GM12865 (cell line): ENCODE data around the gene LALBA.

Experiments
- DNase-seq: peaks from one replicate; pipeline ENCODE4 v3.0.0; 2010; ENCODE audit warnings: low read depth
- H3K4me3 ChIP-seq: 2 replicates; pipeline ENCODE4 v1.5.1; 2011; ENCODE audit warnings: mild to moderate bottlenecking, low read depth, low read length, control low read depth
- CTCF ChIP-seq: IDR thresholded peaks from 2 replicates; pipeline ENCODE4 v1.5.1; 2011; ENCODE audit warnings: low read length, control low read depth, low read depth, inconsistent platforms; ENCODE audit not compliant: insufficient read depth; ENCODE audit errors: missing control alignments

The LALBA gene

GRCh38 chr12:48600552-48600951 lies 30.7 kb upstream of the LALBA start:
- TF ChIP-seq CTCF = no peak
- no peak overlapping the region for H3K4me3 ChIP-seq
- no peak for DNase-seq

- no peak for DNase-seq
- TF ChIP-seq CTCF = no peak
- H3K4me3 ChIP-seq = no peak overlapping the region
These were observed 22.8 kb upstream of the LALBA start for GRCh38 chr12:48592591-48593086.

- TF ChIP-seq CTCF = no peak
- no peak overlapping the region for H3K4me3 ChIP-seq
- DNase-seq = no peak
These were observed 16.5 kb upstream of the LALBA start for GRCh38 chr12:48586361-48586760.

GRCh38 chr12:48583728-48584127 lies 13.9 kb upstream of the LALBA start:
- H3K4me3 ChIP-seq = no peak overlapping the region
- TF ChIP-seq CTCF = no peak
- DNase-seq = no peak

GRCh38 chr12:48580831-48581230 lies 11.0 kb upstream of the LALBA start:
- DNase-seq = peak; percentile 12
- no peak for TF ChIP-seq CTCF
- H3K4me3 ChIP-seq = no peak overlapping the region

GRCh38 chr12:48572326-48572725 lies 2.5 kb upstream of the LALBA start:
- DNase-seq = no peak
- H3K4me3 ChIP-seq = no peak overlapping the region

More at GRCh38 chr12:48572326-48572725, 2.5 kb upstream of the LALBA start:
- no peak for TF ChIP-seq CTCF
